Measurements from ENCODE around the gene DDX20.

The DDX20 gene

DNA sequence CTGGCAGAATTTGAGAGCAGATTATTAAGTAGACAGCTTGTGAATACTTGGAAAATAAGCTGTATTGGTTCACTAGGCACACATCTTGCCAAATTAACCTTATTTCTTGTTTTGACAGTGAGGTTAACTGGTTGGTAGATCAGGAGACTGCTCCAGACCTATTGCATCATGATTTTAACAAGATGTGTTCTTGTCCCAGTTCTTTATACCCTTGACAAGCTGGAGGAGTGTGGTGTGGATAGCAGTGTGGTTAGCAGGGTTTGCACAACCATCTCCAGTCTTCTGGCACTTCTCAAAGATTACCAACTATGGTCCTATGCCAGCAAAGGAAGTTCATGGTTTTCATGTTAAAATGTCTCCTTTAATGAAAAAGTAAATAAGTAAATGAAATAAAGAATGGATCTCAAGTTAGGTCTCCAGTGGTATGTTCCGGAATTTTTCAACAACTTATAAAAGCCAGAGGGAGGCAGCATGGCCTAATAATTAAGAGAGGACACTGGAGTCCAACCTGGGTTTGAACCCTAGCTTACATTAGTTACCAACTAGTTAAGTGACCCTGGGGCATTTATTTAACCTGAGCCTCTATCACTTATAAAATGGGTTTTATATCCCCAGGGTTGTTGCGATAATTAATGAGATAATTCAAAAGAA is 34.1 kb downstream of the DDX20 start:
- Histone ChIP-seq H3K36me3 (ENCODE audit: control insufficient read depth, insufficient read depth, low read length) (no peaks in the 10 kb centered on the region), H3K9ac (no peak overlapping the region), H3K27me3 (ENCODE audit: control insufficient read depth, insufficient read depth, low read length) (no peaks in the 10 kb centered on the region), H3K9me3 (ENCODE audit: control insufficient read depth, low read length) (no peaks in the 10 kb centered on the region), H3K79me2 (no peaks in the 10 kb centered on the region), H3K4me2 (ENCODE audit: low read length) (no peak overlapping the region), H2AFZ (no peak overlapping the region), H3K4me1 (no peaks in the 10 kb centered on the region), H3K27ac (no peak overlapping the region), H3K4me3 (ENCODE audit: low read depth, low read length) (no peak overlapping the region)
- TF ChIP-seq, protein P1, sequence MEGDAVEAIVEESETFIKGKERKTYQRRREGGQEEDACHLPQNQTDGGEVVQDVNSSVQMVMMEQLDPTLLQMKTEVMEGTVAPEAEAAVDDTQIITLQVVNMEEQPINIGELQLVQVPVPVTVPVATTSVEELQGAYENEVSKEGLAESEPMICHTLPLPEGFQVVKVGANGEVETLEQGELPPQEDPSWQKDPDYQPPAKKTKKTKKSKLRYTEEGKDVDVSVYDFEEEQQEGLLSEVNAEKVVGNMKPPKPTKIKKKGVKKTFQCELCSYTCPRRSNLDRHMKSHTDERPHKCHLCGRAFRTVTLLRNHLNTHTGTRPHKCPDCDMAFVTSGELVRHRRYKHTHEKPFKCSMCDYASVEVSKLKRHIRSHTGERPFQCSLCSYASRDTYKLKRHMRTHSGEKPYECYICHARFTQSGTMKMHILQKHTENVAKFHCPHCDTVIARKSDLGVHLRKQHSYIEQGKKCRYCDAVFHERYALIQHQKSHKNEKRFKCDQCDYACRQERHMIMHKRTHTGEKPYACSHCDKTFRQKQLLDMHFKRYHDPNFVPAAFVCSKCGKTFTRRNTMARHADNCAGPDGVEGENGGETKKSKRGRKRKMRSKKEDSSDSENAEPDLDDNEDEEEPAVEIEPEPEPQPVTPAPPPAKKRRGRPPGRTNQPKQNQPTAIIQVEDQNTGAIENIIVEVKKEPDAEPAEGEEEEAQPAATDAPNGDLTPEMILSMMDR (IDR thresholded peaks at IDR 0.05), result no peak

DNA sequence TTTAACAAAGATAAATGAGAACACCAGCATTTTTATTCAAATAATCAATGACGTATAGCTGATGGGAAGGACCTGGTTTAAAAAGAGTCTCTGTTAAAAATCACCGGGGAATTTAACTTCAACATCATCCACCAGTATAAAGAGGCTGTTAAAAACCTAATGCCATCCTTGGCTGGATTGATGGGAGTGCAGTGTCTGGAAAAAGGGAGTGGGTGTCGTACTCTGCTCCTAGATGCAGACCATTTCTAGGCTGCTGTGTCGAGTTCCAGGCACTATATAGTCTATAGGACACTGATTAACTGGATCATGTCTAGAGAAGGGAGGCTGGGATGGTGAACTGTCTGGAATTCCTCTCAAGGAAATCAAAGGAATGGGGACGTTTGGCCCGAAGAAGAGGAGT is 36.1 kb downstream of the DDX20 start:
- Histone ChIP-seq H3K9me3 (ENCODE audit: control insufficient read depth, low read length) (no peaks in the 10 kb centered on the region), H3K9ac (no peak overlapping the region), H3K27me3 (ENCODE audit: control insufficient read depth, insufficient read depth, low read length) (no peaks in the 10 kb centered on the region), H2AFZ (no peak overlapping the region), H3K4me3 (ENCODE audit: low read depth, low read length) (no peak overlapping the region), H3K4me1 (no peaks in the 10 kb centered on the region), H3K36me3 (ENCODE audit: control insufficient read depth, insufficient read depth, low read length) (no peaks in the 10 kb centered on the region), H3K4me2 (ENCODE audit: low read length) (no peak overlapping the region), H3K27ac (no peak overlapping the region), H3K79me2 (no peaks in the 10 kb centered on the region)
- TF ChIP-seq, protein P1 (IDR thresholded peaks at IDR 0.05), result no peak

GRCh38 chr1:111792249-111792648 is 36.5 kb downstream of the DDX20 start:
- Histone ChIP-seq H3K4me1 (no peaks in the 10 kb centered on the region), H3K4me2 (ENCODE audit: low read length) (no peak overlapping the region), H3K4me3 (ENCODE audit: low read depth, low read length) (no peak overlapping the region), H3K27me3 (ENCODE audit: control insufficient read depth, insufficient read depth, low read length) (no peaks in the 10 kb centered on the region), H3K9me3 (ENCODE audit: control insufficient read depth, low read length) (no peaks in the 10 kb centered on the region), H3K36me3 (ENCODE audit: control insufficient read depth, insufficient read depth, low read length) (no peaks in the 10 kb centered on the region), H3K79me2 (no peaks in the 10 kb centered on the region), H3K27ac (no peak overlapping the region), H2AFZ (no peak overlapping the region), H3K9ac (no peak overlapping the region)
- TF ChIP-seq, protein P1 (IDR thresholded peaks at IDR 0.05), result no peak

- Histone ChIP-seq H3K27me3 (ENCODE audit: control insufficient read depth, insufficient read depth, low read length) (no peaks in the 10 kb centered on the region), H3K27ac (no peak overlapping the region), H3K9ac (no peak overlapping the region), H3K79me2 (no peaks in the 10 kb centered on the region), H3K9me3 (ENCODE audit: control insufficient read depth, low read length) (no peaks in the 10 kb centered on the region), H3K36me3 (ENCODE audit: control insufficient read depth, insufficient read depth, low read length) (no peaks in the 10 kb centered on the region), H3K4me1 (no peaks in the 10 kb centered on the region), H3K4me2 (ENCODE audit: low read length) (no peak overlapping the region), H3K4me3 (ENCODE audit: low read depth, low read length) (no peak overlapping the region), H2AFZ (no peak overlapping the region)
- TF ChIP-seq, protein P1 (IDR thresholded peaks at IDR 0.05), result no peak
Observed at GRCh38 chr1:111793923-111794322, 38.2 kb downstream of the DDX20 start.

DNA sequence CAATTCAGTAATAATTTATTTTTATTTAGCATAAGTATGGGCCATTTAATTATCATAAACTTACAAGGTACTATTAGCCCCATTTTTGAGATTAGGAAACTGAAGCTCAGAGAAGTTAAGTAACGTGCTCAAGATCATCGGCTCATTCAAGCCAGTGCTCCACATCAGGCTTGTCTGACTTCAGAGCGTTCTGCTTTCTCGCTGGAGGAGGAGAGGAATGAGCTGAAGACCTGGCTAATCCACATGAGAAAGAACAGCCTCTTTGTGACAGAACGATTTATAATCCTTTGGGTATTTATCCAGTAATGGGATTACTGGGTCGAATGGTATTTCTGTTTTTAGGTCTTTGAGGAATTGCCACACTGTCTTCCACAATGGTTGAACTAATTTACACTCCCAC is 39.7 kb downstream of the DDX20 start:
- Histone ChIP-seq H3K4me2 (ENCODE audit: low read length) (no peak overlapping the region), H2AFZ (no peak overlapping the region), H3K27ac (no peak overlapping the region), H3K36me3 (ENCODE audit: control insufficient read depth, insufficient read depth, low read length) (no peaks in the 10 kb centered on the region), H3K4me1 (no peaks in the 10 kb centered on the region), H3K27me3 (ENCODE audit: control insufficient read depth, insufficient read depth, low read length) (no peaks in the 10 kb centered on the region), H3K9me3 (ENCODE audit: control insufficient read depth, low read length) (no peaks in the 10 kb centered on the region), H3K4me3 (ENCODE audit: low read depth, low read length) (no peak overlapping the region), H3K79me2 (no peaks in the 10 kb centered on the region), H3K9ac (no peak overlapping the region)
- TF ChIP-seq, protein P1 (IDR thresholded peaks at IDR 0.05), result no peak
